ENCODE results near the gene PEAR1. TPM values are rescaled to one million over a fixed set of nuclear protein-coding genes. Genes with fewer than 3 reads are reported as not detected.

PEAR1 gene
- total RNA-seq, 2 experiments from 2014 or later, result not detected

DNA sequence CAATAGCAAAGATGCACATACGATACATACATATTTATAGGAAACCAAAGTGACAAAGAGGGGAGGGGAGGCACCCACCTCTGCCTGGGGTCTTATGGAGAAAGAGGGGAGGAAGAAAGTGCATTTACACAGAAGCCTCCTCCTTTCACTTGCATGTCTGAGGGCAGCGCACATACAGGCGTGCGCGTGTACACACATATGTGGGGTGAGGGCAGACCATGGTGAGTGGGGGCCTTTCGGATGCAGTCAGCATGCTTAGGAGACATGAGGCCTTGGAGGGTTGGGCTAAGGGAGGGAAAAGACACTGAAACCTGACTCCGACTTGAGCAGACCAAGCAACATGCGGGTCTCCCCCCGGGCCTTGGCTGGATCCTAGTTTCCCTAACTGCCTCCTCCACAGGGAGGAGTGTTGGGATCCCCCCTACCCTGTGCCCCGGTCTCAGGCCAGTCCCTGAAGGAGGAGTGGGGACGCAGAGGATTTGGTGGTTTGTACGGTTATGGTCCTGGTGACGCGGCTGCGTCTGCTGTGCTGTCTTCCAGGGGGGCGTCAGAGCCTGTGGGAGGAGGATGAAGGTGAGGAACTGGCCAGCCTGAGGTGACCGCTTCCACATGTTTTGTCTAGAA lies 42.1 kb downstream of the PEAR1 start:
- ChIA-PET CTCF (ENCODE audit: unreplicated experiment) (no interaction called here), POLR2A (interaction anchor here (0.7 kb wide), 1 partner anchor 10 kb away, joined by 4 read pairs; no protein-coding TSS in a partner anchor)
- H2AFZ ChIP-seq (ENCODE audit: low read length), result no peak overlapping the region
- no peak for TF ChIP-seq EZH2phosphoT487 (IDR thresholded peaks at IDR 0.05; ENCODE audit: borderline replicate concordance, low read depth, low read length)
- TF ChIP-seq, protein P1, sequence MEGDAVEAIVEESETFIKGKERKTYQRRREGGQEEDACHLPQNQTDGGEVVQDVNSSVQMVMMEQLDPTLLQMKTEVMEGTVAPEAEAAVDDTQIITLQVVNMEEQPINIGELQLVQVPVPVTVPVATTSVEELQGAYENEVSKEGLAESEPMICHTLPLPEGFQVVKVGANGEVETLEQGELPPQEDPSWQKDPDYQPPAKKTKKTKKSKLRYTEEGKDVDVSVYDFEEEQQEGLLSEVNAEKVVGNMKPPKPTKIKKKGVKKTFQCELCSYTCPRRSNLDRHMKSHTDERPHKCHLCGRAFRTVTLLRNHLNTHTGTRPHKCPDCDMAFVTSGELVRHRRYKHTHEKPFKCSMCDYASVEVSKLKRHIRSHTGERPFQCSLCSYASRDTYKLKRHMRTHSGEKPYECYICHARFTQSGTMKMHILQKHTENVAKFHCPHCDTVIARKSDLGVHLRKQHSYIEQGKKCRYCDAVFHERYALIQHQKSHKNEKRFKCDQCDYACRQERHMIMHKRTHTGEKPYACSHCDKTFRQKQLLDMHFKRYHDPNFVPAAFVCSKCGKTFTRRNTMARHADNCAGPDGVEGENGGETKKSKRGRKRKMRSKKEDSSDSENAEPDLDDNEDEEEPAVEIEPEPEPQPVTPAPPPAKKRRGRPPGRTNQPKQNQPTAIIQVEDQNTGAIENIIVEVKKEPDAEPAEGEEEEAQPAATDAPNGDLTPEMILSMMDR (conservative IDR thresholded peaks at IDR 0.05; ENCODE audit: low read length), result no peak
- no peaks in the 10 kb centered on the region for H3K36me3 ChIP-seq (ENCODE audit: insufficient read depth, low read length)
- intact Hi-C loops (cut with micrococcal nuclease; ENCODE audit: unreplicated experiment), result no loop called here
- no peaks in the 10 kb centered on the region for H3K9me3 ChIP-seq (ENCODE audit: low read length)
- no peak overlapping the region for H3K4me2 ChIP-seq (ENCODE audit: low read length)
- no peaks in the 10 kb centered on the region for H4K20me1 ChIP-seq (ENCODE audit: insufficient read depth, low read length)
- H3K27ac ChIP-seq (ENCODE audit: low read depth, low read length, poor library complexity, severe bottlenecking), result no peak overlapping the region
- H3K4me1 ChIP-seq (ENCODE audit: insufficient read depth, low read length, poor library complexity, severe bottlenecking), result no peaks in the 10 kb centered on the region
- no peak for DNase-seq (ENCODE audit: low spot score)
- no TSS peak for BruUV-seq (replicated peaks)
- H3K79me2 ChIP-seq (ENCODE audit: insufficient read depth, low read depth, low read length), result no peaks in the 10 kb centered on the region
- H3K4me3 ChIP-seq (ENCODE audit: low read depth, low read length, poor library complexity, severe bottlenecking), result no peak overlapping the region
- H3K9me2 ChIP-seq (ENCODE audit: insufficient read depth, low read length), result no peaks in the 10 kb centered on the region

DNA sequence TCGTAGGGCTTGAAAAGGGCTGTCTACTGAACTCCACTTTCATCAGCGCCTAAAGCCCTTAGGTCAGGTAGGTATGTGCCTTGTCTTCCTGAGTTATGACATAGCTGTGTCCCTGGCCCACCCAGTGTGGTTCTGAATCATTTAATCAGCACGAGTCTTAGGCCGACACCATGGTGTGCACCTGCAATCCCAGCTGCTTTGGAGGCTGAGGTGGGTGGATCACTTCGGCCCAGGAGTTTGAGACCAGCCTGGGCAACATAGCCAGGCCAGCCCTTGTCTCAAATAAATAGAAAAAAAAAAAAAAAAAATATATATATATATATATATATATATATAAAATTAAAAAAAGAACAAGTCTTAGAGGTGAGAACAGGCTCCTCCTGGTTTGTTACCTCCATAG lies 42.7 kb downstream of the PEAR1 start:
- TF ChIP-seq, protein P1 (conservative IDR thresholded peaks at IDR 0.05; ENCODE audit: low read length), result no peak
- no peak for TF ChIP-seq EZH2phosphoT487 (IDR thresholded peaks at IDR 0.05; ENCODE audit: borderline replicate concordance, low read depth, low read length)
- Histone ChIP-seq H3K9me3 (ENCODE audit: low read length) (no peaks in the 10 kb centered on the region), H4K20me1 (ENCODE audit: insufficient read depth, low read length) (no peaks in the 10 kb centered on the region), H3K4me2 (ENCODE audit: low read length) (no peak overlapping the region), H2AFZ (ENCODE audit: low read length) (no peak overlapping the region), H3K9me2 (ENCODE audit: insufficient read depth, low read length) (no peaks in the 10 kb centered on the region), H3K79me2 (ENCODE audit: insufficient read depth, low read depth, low read length) (no peaks in the 10 kb centered on the region), H3K4me1 (ENCODE audit: insufficient read depth, low read length, poor library complexity, severe bottlenecking) (no peaks in the 10 kb centered on the region), H3K27ac (ENCODE audit: low read depth, low read length, poor library complexity, severe bottlenecking) (no peak overlapping the region), H3K36me3 (ENCODE audit: insufficient read depth, low read length) (no peaks in the 10 kb centered on the region), H3K4me3 (ENCODE audit: low read depth, low read length, poor library complexity, severe bottlenecking) (no peak overlapping the region)
- no TSS peak for BruUV-seq (replicated peaks)
- POLR2A ChIA-PET, result interaction anchor here (0.7 kb wide), 1 partner anchor 10 kb away, joined by 4 read pairs; no protein-coding TSS in a partner anchor
- intact Hi-C loops (cut with micrococcal nuclease; ENCODE audit: unreplicated experiment), result no loop called here
- DNase-seq (ENCODE audit: low spot score), result no peak
- CTCF ChIA-PET (ENCODE audit: unreplicated experiment), result no interaction called here

DNA sequence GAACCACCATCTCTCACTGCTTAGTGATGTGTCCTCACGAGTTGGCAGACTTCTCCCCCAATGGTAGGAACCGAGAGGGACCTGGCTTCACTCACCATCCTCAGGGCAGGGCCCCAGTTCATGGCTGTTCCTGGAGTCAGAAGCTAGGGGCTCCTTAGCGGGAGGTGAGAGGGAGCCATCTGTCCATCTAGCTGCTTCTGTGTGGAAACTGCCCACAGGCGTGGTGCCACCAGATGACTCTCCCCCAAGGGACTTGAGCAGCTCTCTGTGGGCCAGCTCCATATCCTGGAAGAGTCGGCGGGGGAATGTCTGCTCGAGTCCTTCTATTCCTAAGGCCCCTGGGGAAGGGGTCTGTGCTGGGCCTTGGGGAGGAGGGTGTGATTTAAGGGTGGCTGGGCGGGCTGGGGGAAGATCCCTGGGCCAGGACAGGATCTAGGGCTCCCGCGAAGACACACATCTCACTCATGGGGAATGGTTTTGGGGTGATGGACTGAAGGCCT lies 43.3 kb downstream of the PEAR1 start:
- intact Hi-C loops (cut with micrococcal nuclease; ENCODE audit: unreplicated experiment), result no loop called here

More for the DNA sequence above, 43.3 kb downstream of the PEAR1 start:
- ChIA-PET POLR2A (no interaction called here), CTCF (ENCODE audit: unreplicated experiment) (no interaction called here)
- DNase-seq (ENCODE audit: low spot score), result no peak
- H3K79me2 ChIP-seq (ENCODE audit: insufficient read depth, low read depth, low read length), result no peaks in the 10 kb centered on the region
- no TSS peak for BruUV-seq (replicated peaks)
- H3K27ac ChIP-seq (ENCODE audit: low read depth, low read length, poor library complexity, severe bottlenecking), result no peak overlapping the region
- no peak overlapping the region for H3K4me3 ChIP-seq (ENCODE audit: low read depth, low read length, poor library complexity, severe bottlenecking)
- H3K9me2 ChIP-seq (ENCODE audit: insufficient read depth, low read length), result no peaks in the 10 kb centered on the region
- H3K4me1 ChIP-seq (ENCODE audit: insufficient read depth, low read length, poor library complexity, severe bottlenecking), result no peaks in the 10 kb centered on the region
- no peaks in the 10 kb centered on the region for H3K36me3 ChIP-seq (ENCODE audit: insufficient read depth, low read length)
- no peak for TF ChIP-seq EZH2phosphoT487 (IDR thresholded peaks at IDR 0.05; ENCODE audit: borderline replicate concordance, low read depth, low read length)
- TF ChIP-seq, protein P1 (conservative IDR thresholded peaks at IDR 0.05; ENCODE audit: low read length), result no peak
- H3K4me2 ChIP-seq (ENCODE audit: low read length), result no peak overlapping the region
- no peaks in the 10 kb centered on the region for H4K20me1 ChIP-seq (ENCODE audit: insufficient read depth, low read length)
- H3K9me3 ChIP-seq (ENCODE audit: low read length), result no peaks in the 10 kb centered on the region
- no peak overlapping the region for H2AFZ ChIP-seq (ENCODE audit: low read length)
